ENCODE measurements around the gene C9orf40. TPM values are rescaled to one million over a fixed set of nuclear protein-coding genes. Genes with fewer than 3 reads are reported as not detected.

C9orf40 gene
- polyA plus RNA-seq, 3 donors: 0.44 to 1.1 (median 0.47) TPM

- Mint-ChIP-seq H3K36me3 (no peaks in the 10 kb centered on the region), H3K4me3 (no peak overlapping the region), H3K27me3 (ENCODE audit: low read depth in 3 of 3) (peaks cover 1 to 9% (median 3%) of the 10 kb centered on the region in 3 donors), H3K4me1 (no peaks in the 10 kb centered on the region), H3K27ac (no peak overlapping the region), H3K9me3 (peaks cover 0 to 7% (median 2%) of the 10 kb centered on the region in 7 donors)
- Histone ChIP-seq H3K79me2 (ENCODE audit: insufficient read depth, low read length) (no peaks in the 10 kb centered on the region), H3K9me3 (replicated peaks in 1 of 2; ENCODE audit: control insufficient read depth in 1 of 2, insufficient read depth in 1 of 2, low read length in 2 of 2) (peaks cover 0 to 3% of the 10 kb centered on the region in 2 donors), H3K4me2 (replicated peaks; ENCODE audit: extremely low read depth, low read length, poor library complexity, severe bottlenecking) (no peak overlapping the region), H4K20me1 (ENCODE audit: insufficient read depth, low read length) (no peaks in the 10 kb centered on the region), H3K27me3 (ENCODE audit: control insufficient read depth in 2 of 2, insufficient read depth in 2 of 2, low read length in 2 of 2) (no peaks in the 10 kb centered on the region), H3K4me1 (ENCODE audit: control insufficient read depth in 1 of 2, insufficient read depth in 2 of 2, low read length in 2 of 2) (no peaks in the 10 kb centered on the region), H3K36me3 (replicated peaks in 1 of 2; ENCODE audit: control insufficient read depth in 1 of 2, insufficient read depth in 2 of 2, low read length in 2 of 2) (no peaks in the 10 kb centered on the region), H3K27ac (ENCODE audit: low read depth in 1 of 2, low read length in 2 of 2) (no peak overlapping the region), H3K4me3 (replicated peaks in 1 of 3; ENCODE audit: low read depth in 2 of 3, low read length in 3 of 3) (no peak overlapping the region), H3K9ac (ENCODE audit: insufficient read depth, low read length, poor library complexity, severe bottlenecking) (no peak overlapping the region), H2AFZ (ENCODE audit: insufficient read depth, low read depth, low read length, poor library complexity, severe bottlenecking) (no peak overlapping the region)
- no peak for DNase-seq
- intact Hi-C loops (cut with micrococcal nuclease): no loop called here
- TF ChIP-seq CTCF (IDR thresholded peaks at IDR 0.05): no peak
Observed at GRCh38 chr9:74901001-74901400, 51.7 kb downstream of the C9orf40 start.

Other genes starting within 250 kb of the C9orf40 start
- not detected for gene TRPM6, start 65.0 kb downstream of the C9orf40 start, polyA plus RNA-seq
- 1 to 10 TPM; 2.3 to 5.5 (median 3.9) TPM for gene CARNMT1, start 75.4 kb upstream of the C9orf40 start, polyA plus RNA-seq
- gene NMRK1, start 135.2 kb upstream of the C9orf40 start, polyA plus RNA-seq: 1 to 10 TPM; 4.3 to 9.8 (median 9.3) TPM
- 100 to 1,000 TPM in 2 of 3 donors, 10 to 100 TPM in 1; 59.8 to 296 (median 240) TPM for gene OSTF1, start 135.6 kb upstream of the C9orf40 start, polyA plus RNA-seq